ENCODE data around the gene ACER1. TPM values are rescaled to one million over a fixed set of nuclear protein-coding genes. Genes with fewer than 3 reads are reported as not detected.

The ACER1 gene
- total and polyA plus RNA-seq, 10 of the 15 experiments (the other 5 are each of a cell fraction or from before 2014, with no cell fraction given), result not detected

GRCh38 chr19:6279931-6280591 lies 53.4 kb downstream of the ACER1 start, which contains the start of gene MLLT1 (continued):
- peak; percentile 99 for TF ChIP-seq DPF2 (IDR thresholded peaks at IDR 0.05)
- no peak for TF ChIP-seq PML (IDR thresholded peaks at IDR 0.05; ENCODE audit: low read length)
- TF ChIP-seq LARP7 (IDR thresholded peaks at IDR 0.05), result peak; percentile 49; the same call in 1 of the 2 replicates
- peak; percentile 68 for TF ChIP-seq MLLT1 (IDR thresholded peaks at IDR 0.05)
- peak; percentile 62; the same call in 1 of the 2 replicates for TF ChIP-seq ZBTB11 (CRISPR knock-in tag; IDR thresholded peaks at IDR 0.05)
- TF ChIP-seq IKZF1 (conservative IDR thresholded peaks at IDR 0.05), result peak; percentile 65
- TF ChIP-seq BACH1 (IDR thresholded peaks at IDR 0.05; ENCODE audit: borderline replicate concordance), result peak; percentile 83
- peak; percentile 47; the same call in 1 of the 2 replicates for TF ChIP-seq HCFC1 (IDR thresholded peaks at IDR 0.05; ENCODE audit: low read length)
- TF ChIP-seq NFYB (IDR thresholded peaks at IDR 0.05; ENCODE audit: insufficient read depth, low read depth, low read length), result peak; percentile 77; the same call in 1 of the 2 replicates
- peak; percentile 81; the same call in 1 of the 2 replicates for TF ChIP-seq IRF3 (IDR thresholded peaks at IDR 0.05)
- no peak for TF ChIP-seq ETV6 (conservative IDR thresholded peaks at IDR 0.05 in 1 of 2, IDR thresholded peaks at IDR 0.05 in 1 of 2; ENCODE audit: borderline replicate concordance in 1 of 2, low read depth in 1 of 2)
- TF ChIP-seq, protein P1, sequence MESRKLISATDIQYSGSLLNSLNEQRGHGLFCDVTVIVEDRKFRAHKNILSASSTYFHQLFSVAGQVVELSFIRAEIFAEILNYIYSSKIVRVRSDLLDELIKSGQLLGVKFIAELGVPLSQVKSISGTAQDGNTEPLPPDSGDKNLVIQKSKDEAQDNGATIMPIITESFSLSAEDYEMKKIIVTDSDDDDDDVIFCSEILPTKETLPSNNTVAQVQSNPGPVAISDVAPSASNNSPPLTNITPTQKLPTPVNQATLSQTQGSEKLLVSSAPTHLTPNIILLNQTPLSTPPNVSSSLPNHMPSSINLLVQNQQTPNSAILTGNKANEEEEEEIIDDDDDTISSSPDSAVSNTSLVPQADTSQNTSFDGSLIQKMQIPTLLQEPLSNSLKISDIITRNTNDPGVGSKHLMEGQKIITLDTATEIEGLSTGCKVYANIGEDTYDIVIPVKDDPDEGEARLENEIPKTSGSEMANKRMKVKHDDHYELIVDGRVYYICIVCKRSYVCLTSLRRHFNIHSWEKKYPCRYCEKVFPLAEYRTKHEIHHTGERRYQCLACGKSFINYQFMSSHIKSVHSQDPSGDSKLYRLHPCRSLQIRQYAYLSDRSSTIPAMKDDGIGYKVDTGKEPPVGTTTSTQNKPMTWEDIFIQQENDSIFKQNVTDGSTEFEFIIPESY (IDR thresholded peaks at IDR 0.05), result 0 out of 2 replicates have a peak, but pooled peaks have one; percentile 50
- no peak for TF ChIP-seq BCLAF1 (IDR thresholded peaks at IDR 0.05)
- peak; percentile 56; the same call in 1 of the 2 replicates for TF ChIP-seq NR2F1 (conservative IDR thresholded peaks at IDR 0.05)
- TF ChIP-seq EZH2 (IDR thresholded peaks at IDR 0.05; ENCODE audit: borderline replicate concordance, control insufficient read depth, low read depth, low read length), result no peak
- TF ChIP-seq, protein P2, sequence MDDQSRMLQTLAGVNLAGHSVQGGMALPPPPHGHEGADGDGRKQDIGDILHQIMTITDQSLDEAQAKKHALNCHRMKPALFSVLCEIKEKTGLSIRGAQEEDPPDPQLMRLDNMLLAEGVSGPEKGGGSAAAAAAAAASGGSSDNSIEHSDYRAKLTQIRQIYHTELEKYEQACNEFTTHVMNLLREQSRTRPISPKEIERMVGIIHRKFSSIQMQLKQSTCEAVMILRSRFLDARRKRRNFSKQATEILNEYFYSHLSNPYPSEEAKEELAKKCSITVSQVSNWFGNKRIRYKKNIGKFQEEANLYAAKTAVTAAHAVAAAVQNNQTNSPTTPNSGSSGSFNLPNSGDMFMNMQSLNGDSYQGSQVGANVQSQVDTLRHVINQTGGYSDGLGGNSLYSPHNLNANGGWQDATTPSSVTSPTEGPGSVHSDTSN (IDR thresholded peaks at IDR 0.05; ENCODE audit: insufficient replicate concordance, low read depth, low read length), result peak; percentile 98
